H1 (cell line): ENCODE results near the gene NXPH4. TPM values are rescaled to one million over a fixed set of nuclear protein-coding genes. Genes with fewer than 3 reads are reported as not detected.

Experiments used
- CTCF ChIA-PET: fragments of 300-600 bp; sonication (Branson Sonifier 250); formaldehyde crosslinking; loops from one replicate; lab custom pipeline; 2021; ENCODE audit not compliant: partially characterized antibody; lab: Charles Lee
- POLR2A ChIA-PET: fragments of 300-600 bp; sonication (Branson Sonifier 250); formaldehyde crosslinking; loops from one replicate; lab custom pipeline; 2021; ENCODE audit warnings: inconsistent platforms; ENCODE audit not compliant: partially characterized antibody; lab: Charles Lee
- DNase-seq, 2 experiments: peaks; one replicate each; pipeline versions ENCODE4 v3.0.0 to v3.0.0-alpha.2; 2010 to 2022; ENCODE audit warnings: low spot score in 2 of 2, low read depth in 1 of 2, mixed read lengths in 1 of 2
- FAIRE-seq: peaks from 2 replicates; lab custom pipeline; 2011; peaks lifted over from hg19 to GRCh38; lab: Jason Lieb, UNC
- H2AFZ ChIP-seq: 2 replicates; pipeline ENCODE4 v1.8.1; 2012; ENCODE audit warnings: low read length, inconsistent platforms
- H2AK5ac ChIP-seq: 2 replicates; pipeline ENCODE4 v1.6.1; 2013; ENCODE audit warnings: low read depth, low read length
- H2BK120ac ChIP-seq: replicated peaks from 2 replicates; pipeline ENCODE3; 2013; ENCODE audit warnings: low read depth, low read length, inconsistent platforms
- H2BK12ac ChIP-seq: 2 replicates; pipeline ENCODE4 v1.6.1; 2013; ENCODE audit warnings: low read depth, low read length
- H2BK15ac ChIP-seq: 2 replicates; pipeline ENCODE4 v1.6.1; 2013; ENCODE audit warnings: low read length
- H2BK20ac ChIP-seq: 2 replicates; pipeline ENCODE4 v1.6.1; 2013; ENCODE audit warnings: low read length
- H2BK5ac ChIP-seq: 2 replicates; pipeline ENCODE4 v1.6.1; 2013; ENCODE audit warnings: low read depth, low read length
- H3K14ac ChIP-seq: 2 replicates; pipeline ENCODE4 v1.6.1; 2013; ENCODE audit warnings: inconsistent platforms; ENCODE audit not compliant: insufficient read length
- H3K18ac ChIP-seq: 2 replicates; pipeline ENCODE4 v1.6.1; 2013; ENCODE audit warnings: low read length; ENCODE audit errors: extremely low read depth
- H3K23ac ChIP-seq: 2 replicates; pipeline ENCODE4 v1.6.1; 2013; ENCODE audit warnings: inconsistent platforms; ENCODE audit not compliant: insufficient read length
- H3K23me2 ChIP-seq: 2 replicates; pipeline ENCODE4 v1.6.1; 2013; ENCODE audit warnings: low read depth, low read length
- H3K27ac ChIP-seq: 2 replicates; pipeline ENCODE4 v1.6.1; 2011; ENCODE audit warnings: low read depth, low read length, inconsistent platforms
- H3K27me3 ChIP-seq, 4 experiments: replicated peaks in 1 of 4; 1 replicate in 1 of 4; 2 replicates in 3 of 4; pipeline versions ENCODE4 v1.6.1 to v1.8.1; 2011 to 2013; ENCODE audit warnings: low read length in 3 of 4, mild to moderate bottlenecking in 3 of 4, inconsistent platforms in 2 of 4, mixed read lengths in 2 of 4, moderate library complexity in 1 of 4; ENCODE audit not compliant: control insufficient read depth in 3 of 4, insufficient read depth in 3 of 4; ENCODE audit errors: extremely low read depth in 1 of 4
- H3K36me3 ChIP-seq, 4 experiments: 2 replicates each; pipeline versions ENCODE4 v1.6.1 to v1.8.1; 2011 to 2013; ENCODE audit warnings: mild to moderate bottlenecking in 4 of 4, low read length in 3 of 4, moderate library complexity in 2 of 4, control low read depth in 1 of 4, inconsistent platforms in 1 of 4; ENCODE audit not compliant: insufficient read depth in 4 of 4, control insufficient read depth in 2 of 4
- H3K4ac ChIP-seq: replicated peaks from 2 replicates; pipeline ENCODE3; 2013; ENCODE audit warnings: low read length, low read depth, mixed read lengths, inconsistent platforms; ENCODE audit not compliant: insufficient read length
- H3K4me1 ChIP-seq, 4 experiments: replicated peaks in 1 of 4; 1 replicate in 1 of 4; 2 replicates in 3 of 4; pipeline versions ENCODE4 v1.6.1 to v1.8.1; 2011 to 2013; ENCODE audit warnings: low read length in 3 of 4, inconsistent platforms in 2 of 4, mixed read lengths in 1 of 4; ENCODE audit not compliant: insufficient read depth in 4 of 4, control insufficient read depth in 3 of 4
- H3K4me2 ChIP-seq, 2 experiments: 2 replicates each; pipeline versions ENCODE4 v1.6.1 to v1.8.1; 2011 to 2013; ENCODE audit warnings: low read depth in 2 of 2, low read length in 2 of 2, control low read depth in 1 of 2, inconsistent platforms in 1 of 2, mild to moderate bottlenecking in 1 of 2; ENCODE audit not compliant: insufficient read depth in 1 of 2
- H3K4me3 ChIP-seq, 4 experiments: fragments of 200-600, 300-600 bp in 1 of 4; sonication (generic), shearing (Covaris generic), sonication (Bioruptor Twin) in 1 of 4; 2 replicates each; pipeline versions ENCODE4 v1.5.1 to v1.8.1; 2011 to 2016; ENCODE audit warnings: low read length in 4 of 4, low read depth in 3 of 4, control low read depth in 2 of 4, inconsistent platforms in 2 of 4, mild to moderate bottlenecking in 2 of 4, mixed read lengths in 1 of 4, moderate library complexity in 1 of 4; ENCODE audit not compliant: insufficient read depth in 2 of 4; ENCODE audit errors: extremely low read depth in 1 of 4
- H3K56ac ChIP-seq: replicated peaks from 2 replicates; pipeline ENCODE3; 2013; ENCODE audit warnings: low read depth, mild to moderate bottlenecking, mixed read lengths, low read length, inconsistent platforms; ENCODE audit not compliant: insufficient read length
- H3K79me1 ChIP-seq: 2 replicates; pipeline ENCODE4 v1.6.1; 2013; ENCODE audit warnings: low read depth, low read length, control low read depth
- H3K79me2 ChIP-seq, 2 experiments: 2 replicates each; pipeline versions ENCODE4 v1.6.1 to v1.8.1; 2012 to 2013; ENCODE audit warnings: low read length in 2 of 2, mild to moderate bottlenecking in 2 of 2, inconsistent platforms in 1 of 2; ENCODE audit not compliant: insufficient read depth in 2 of 2, control insufficient read depth in 1 of 2
- H3K9ac ChIP-seq, 4 experiments: replicated peaks in 1 of 4; 1 replicate in 1 of 4; 2 replicates in 3 of 4; pipeline versions ENCODE4 v1.6.1 to v1.8.1; 2011 to 2013; ENCODE audit warnings: low read depth in 3 of 4, low read length in 3 of 4, control low read depth in 2 of 4, mild to moderate bottlenecking in 2 of 4, moderate library complexity in 2 of 4, inconsistent platforms in 1 of 4; ENCODE audit errors: extremely low read depth in 1 of 4
- H3K9me3 ChIP-seq, 2 experiments: 2 replicates each; pipeline versions ENCODE4 v1.6.1 to v1.8.1; 2012 to 2013; ENCODE audit warnings: mild to moderate bottlenecking in 2 of 2, moderate library complexity in 2 of 2, control low read depth in 1 of 2, inconsistent platforms in 1 of 2, low read depth in 1 of 2, low read length in 1 of 2, mixed read lengths in 1 of 2; ENCODE audit not compliant: insufficient read depth in 2 of 2
- H4K20me1 ChIP-seq, 2 experiments: replicated peaks in 1 of 2; 2 replicates each; pipeline versions ENCODE3 to v1.8.1; 2011 to 2013; ENCODE audit warnings: inconsistent platforms in 2 of 2, low read length in 2 of 2, mild to moderate bottlenecking in 1 of 2; ENCODE audit not compliant: insufficient read depth in 2 of 2, control insufficient read depth in 1 of 2
- H4K5ac ChIP-seq: 2 replicates; pipeline ENCODE4 v1.6.1; 2013; ENCODE audit warnings: low read length, low read depth, mixed read lengths, inconsistent platforms; ENCODE audit not compliant: insufficient read length
- H4K8ac ChIP-seq: 2 replicates; pipeline ENCODE4 v1.8.0; 2013; ENCODE audit warnings: mild to moderate bottlenecking, moderate library complexity, low read length, inconsistent platforms; ENCODE audit not compliant: insufficient read depth; ENCODE audit errors: extremely low read depth
- H4K91ac ChIP-seq: replicated peaks from 2 replicates; pipeline ENCODE3; 2013; ENCODE audit warnings: low read length, mixed read lengths, inconsistent platforms; ENCODE audit not compliant: insufficient read length
- ASH2L ChIP-seq: fragments of 200-600, 300-600 bp; sonication (generic); IDR thresholded peaks from one replicate; pipeline ENCODE4 v1.7.1; 2017; ENCODE audit warnings: low read length
- BACH1 ChIP-seq: IDR thresholded peaks from 2 replicates; pipeline ENCODE4 v1.6.1; 2012; ENCODE audit warnings: low read length, improper control_type of control experiment
- FOSL1 ChIP-seq: IDR thresholded peaks from 2 replicates; pipeline ENCODE4 v1.6.1; 2011; ENCODE audit warnings: mild to moderate bottlenecking, low read depth, low read length, moderate library complexity; ENCODE audit not compliant: insufficient read depth
- POU5F1 ChIP-seq: IDR thresholded peaks from 2 replicates; pipeline ENCODE4 v1.6.1; 2011; ENCODE audit warnings: low read depth, mild to moderate bottlenecking, low read length, moderate library complexity
- RAD21 ChIP-seq, 2 experiments: IDR thresholded peaks in 1 of 2; conservative IDR thresholded peaks in 1 of 2; 2 replicates each; pipeline ENCODE4 v1.6.1; 2011; ENCODE audit warnings: low read depth in 2 of 2, low read length in 2 of 2, improper control_type of control experiment in 1 of 2, inconsistent platforms in 1 of 2, mild to moderate bottlenecking in 1 of 2, moderate library complexity in 1 of 2
- RFX5 ChIP-seq: IDR thresholded peaks from 2 replicates; pipeline ENCODE4 v1.6.1; 2011; ENCODE audit warnings: low read depth, low read length, improper control_type of control experiment, borderline replicate concordance
- TAF1 ChIP-seq: IDR thresholded peaks from 2 replicates; pipeline ENCODE4 v1.6.1; 2011; ENCODE audit warnings: mild to moderate bottlenecking, low read depth, low read length
- WGBS, 2 experiments: shearing (Covaris generic) in 1 of 2; methylation state at CpG; one replicate each; pipeline versions ENCODE4 v1.1.6 to v1.1.7; 2013 to 2015; ENCODE audit warnings: low lambda C conversion rate in 2 of 2, mixed read lengths in 2 of 2, inconsistent platforms in 1 of 2, low coverage in 1 of 2, missing lambda C conversion rate in 1 of 2; ENCODE audit not compliant: insufficient replicate concordance in 2 of 2, insufficient coverage in 1 of 2, insufficient read length in 1 of 2; ENCODE audit errors: extremely low coverage in 1 of 2, missing lambda C conversion rate in 1 of 2; 5-methylcytosine and 5-hydroxymethylcytosine counted together
- polyA plus RNA-seq, 7 experiments: library from polyadenylated mRNA; depleted of rRNA in 3 of 7; stranded (reverse) in 5 of 7; unstranded in 2 of 7; fragments of >200 nt in 5 of 7; fragments of 200-250 nt in 2 of 7; gene quantifications; 1 replicate in 5 of 7; 2 replicates in 1 of 7; 4 replicates in 1 of 7; pipeline versions ENCODE4 v1.2.1 to v1.2.3, GENCODE V29; 2011 to 2013; ENCODE audit warnings: missing spikeins in 2 of 7, mixed read lengths in 2 of 7
- total RNA-seq: library from RNA; stranded (reverse); fragmentation: NEBNext Ultra II Directional; extraction: Animal tissue kit (Norgen Biotek cat#: 25700); gene quantifications from 2 replicates; pipeline ENCODE4 v1.2.1, GENCODE V29; 2021
- TF ChIP-seq, protein P1 (sequence below), 3 experiments: IDR thresholded peaks; 1 replicate in 2 of 3; 2 replicates in 1 of 3; pipeline versions ENCODE4 v1.5.1 to v1.6.1; 2011; ENCODE audit warnings: low read length in 3 of 3, mild to moderate bottlenecking in 3 of 3, inconsistent platforms in 2 of 3, low read depth in 1 of 3, moderate library complexity in 1 of 3; ENCODE audit not compliant: insufficient read depth in 1 of 3; ENCODE audit errors: control extremely low read depth in 1 of 3
- TF ChIP-seq, protein P2 (sequence below): IDR thresholded peaks from 2 replicates; pipeline ENCODE4 v1.6.1; 2012; ENCODE audit warnings: inconsistent platforms

NXPH4 gene
- total and polyA plus RNA-seq, 2 of the 8 experiments (the other 6 are each of a cell fraction or from before 2014, with no cell fraction given): 0.92 to 1.7 TPM

DNA sequence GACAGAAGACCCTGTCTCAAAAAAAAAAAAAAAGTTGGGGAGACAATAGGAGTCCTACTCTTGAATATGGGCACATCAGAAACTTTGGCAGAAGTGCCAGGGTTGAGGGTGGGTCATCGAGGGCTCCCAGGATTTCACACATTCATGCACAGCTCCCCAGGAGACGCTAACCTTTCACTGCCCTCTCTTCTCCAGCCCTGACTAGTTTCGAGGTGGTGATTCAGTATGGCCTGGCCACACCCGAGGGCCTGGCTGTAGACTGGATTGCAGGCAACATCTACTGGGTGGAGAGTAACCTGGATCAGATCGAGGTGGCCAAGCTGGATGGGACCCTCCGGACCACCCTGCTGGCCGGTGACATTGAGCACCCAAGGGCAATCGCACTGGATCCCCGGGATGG lies 39.7 kb upstream of the NXPH4 start:
- Histone ChIP-seq H3K23me2 (no peaks in the 10 kb centered on the region), H2BK12ac (no peak overlapping the region), H4K8ac (peak overlapping the region; percentile 14; the same call in 1 of the 2 replicates), H2BK120ac (no peak overlapping the region), H3K36me3 (peaks cover 38 to 68% (median 60%) of the 10 kb centered on the region in 4 experiments), H2AK5ac (no peak overlapping the region), H3K14ac (no peak overlapping the region), H3K9me3 (no peaks in the 10 kb centered on the region), H3K9ac (no peak overlapping the region), H2BK15ac (no peak overlapping the region), H3K4me1 (no peaks in the 10 kb centered on the region), H3K27me3 (no peaks in the 10 kb centered on the region), H3K4ac (no peak overlapping the region), H4K91ac (no peak overlapping the region), H3K4me2 (no peak overlapping the region), H3K23ac (no peak overlapping the region), H2BK5ac (no peak overlapping the region), H3K79me1 (no peaks in the 10 kb centered on the region), H3K18ac (no peak overlapping the region), H2BK20ac (no peak overlapping the region), H3K27ac (no peak overlapping the region), H2AFZ (no peak overlapping the region), H4K20me1 (peaks cover 4 to 19% of the 10 kb centered on the region in 2 experiments), H3K56ac (no peak overlapping the region), H3K4me3 (no peak overlapping the region), H3K79me2 (no peaks in the 10 kb centered on the region), H4K5ac (no peak overlapping the region)
- no peak for FAIRE-seq
- no peak for DNase-seq
- ChIA-PET CTCF (interaction anchor here (1.1 to 21.9 kb wide), 14 partner anchors 10 to 191 kb away, joined by 3 to 389 read pairs (median 11); partner anchors contain the start of genes LRP1, LRP1-AS, STAT6 and TAC3), POLR2A (interaction anchor here (1.2 to 9.9 kb wide), 8 partner anchors 13 to 66 kb away, joined by 3 to 91 read pairs (median 4); partner anchors contain the start of genes SHMT2 and STAT6)
- 93% methylated on average over 9 of the region's 9 CpGs; no CpG with 5 or more reads in 1 of the 2 experiments for WGBS, 2 experiments
- TF ChIP-seq TAF1: no peak
- TF ChIP-seq POU5F1: no peak
- TF ChIP-seq, protein P1, sequence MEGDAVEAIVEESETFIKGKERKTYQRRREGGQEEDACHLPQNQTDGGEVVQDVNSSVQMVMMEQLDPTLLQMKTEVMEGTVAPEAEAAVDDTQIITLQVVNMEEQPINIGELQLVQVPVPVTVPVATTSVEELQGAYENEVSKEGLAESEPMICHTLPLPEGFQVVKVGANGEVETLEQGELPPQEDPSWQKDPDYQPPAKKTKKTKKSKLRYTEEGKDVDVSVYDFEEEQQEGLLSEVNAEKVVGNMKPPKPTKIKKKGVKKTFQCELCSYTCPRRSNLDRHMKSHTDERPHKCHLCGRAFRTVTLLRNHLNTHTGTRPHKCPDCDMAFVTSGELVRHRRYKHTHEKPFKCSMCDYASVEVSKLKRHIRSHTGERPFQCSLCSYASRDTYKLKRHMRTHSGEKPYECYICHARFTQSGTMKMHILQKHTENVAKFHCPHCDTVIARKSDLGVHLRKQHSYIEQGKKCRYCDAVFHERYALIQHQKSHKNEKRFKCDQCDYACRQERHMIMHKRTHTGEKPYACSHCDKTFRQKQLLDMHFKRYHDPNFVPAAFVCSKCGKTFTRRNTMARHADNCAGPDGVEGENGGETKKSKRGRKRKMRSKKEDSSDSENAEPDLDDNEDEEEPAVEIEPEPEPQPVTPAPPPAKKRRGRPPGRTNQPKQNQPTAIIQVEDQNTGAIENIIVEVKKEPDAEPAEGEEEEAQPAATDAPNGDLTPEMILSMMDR (IDR thresholded peaks at IDR 0.05; ENCODE audit: control extremely low read depth in 1 of 3, insufficient read depth in 1 of 3, low read depth in 1 of 3, low read length in 3 of 3): no peak
- no peak for TF ChIP-seq RFX5
- no peak for TF ChIP-seq RAD21 (IDR thresholded peaks at IDR 0.05 in 1 of 2, conservative IDR thresholded peaks at IDR 0.05 in 1 of 2; ENCODE audit: low read depth in 2 of 2, low read length in 2 of 2)
- no peak for TF ChIP-seq FOSL1
- no peak for TF ChIP-seq ASH2L
- TF ChIP-seq BACH1: no peak
- TF ChIP-seq, protein P2, sequence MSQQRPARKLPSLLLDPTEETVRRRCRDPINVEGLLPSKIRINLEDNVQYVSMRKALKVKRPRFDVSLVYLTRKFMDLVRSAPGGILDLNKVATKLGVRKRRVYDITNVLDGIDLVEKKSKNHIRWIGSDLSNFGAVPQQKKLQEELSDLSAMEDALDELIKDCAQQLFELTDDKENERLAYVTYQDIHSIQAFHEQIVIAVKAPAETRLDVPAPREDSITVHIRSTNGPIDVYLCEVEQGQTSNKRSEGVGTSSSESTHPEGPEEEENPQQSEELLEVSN: no peak
